A375 (cell line): ENCODE data around the gene ZNF234. TPM values are rescaled to one million over a fixed set of nuclear protein-coding genes. Genes with fewer than 3 reads are reported as not detected.

Experiments used
- total RNA-seq: library from RNA; depleted of rRNA; stranded (reverse); fragments of >200 nt; shearing (Covaris generic); gene quantifications from 2 replicates; pipeline ENCODE4 v1.2.3, GENCODE V29; 2014; rRNA removed

The ZNF234 gene
- total RNA-seq, result 5.8 and 7.5 TPM in 2 replicates

GRCh38 chr19:44141191-44142058 lies at the start of gene ZNF234:
ZNF234 (plus strand) TSS chr19:44141554; CDS start chr19:44144633, 3,079 bp downstream.

GRCh38 chr19:44093931-44094765 lies 47.2 kb upstream of the ZNF234 start, which contains the start of gene ZNF224:
ZNF224 (plus strand) TSS chr19:44094361; CDS start chr19:44097874, 3,513 bp downstream.

GRCh38 chr19:44113138-44113783 lies 28.1 kb upstream of the ZNF234 start, which contains the start of gene ZNF225:
ZNF225 (plus strand) TSS chr19:44113399; CDS start chr19:44115828, 2,429 bp downstream.

GRCh38 chr19:44164673-44165512 lies 23.5 kb downstream of the ZNF234 start, which contains the start of gene ZNF226:
ZNF226 (plus strand) TSS chr19:44165100; CDS start chr19:44170081, 4,981 bp downstream.

Other genes starting within 250 kb of the ZNF234 start
- 20.8 and 23.7 TPM in 2 replicates for gene ZNF45, start 206.3 kb upstream of the ZNF234 start, total RNA-seq
- gene ZNF221, start 190.3 kb upstream of the ZNF234 start, total RNA-seq, result 3.3 and 4.5 TPM in 2 replicates
- 10.7 and 11.9 TPM in 2 replicates for gene ZNF155, start 157.4 kb upstream of the ZNF234 start, total RNA-seq
- 1.8 and 2.0 TPM in 2 replicates for gene ZNF230, start 138.6 kb upstream of the ZNF234 start, total RNA-seq
- 5.7 and 8.8 TPM in 2 replicates for gene ZNF222, start 116.2 kb upstream of the ZNF234 start, total RNA-seq
- gene ZNF223, start 89.5 kb upstream of the ZNF234 start, total RNA-seq, result 1.7 and 3.0 TPM in 2 replicates
- gene ZNF284, start 69.4 kb upstream of the ZNF234 start, total RNA-seq, result 1.2 and 1.7 TPM in 2 replicates
- gene ZNF224, start 47.2 kb upstream of the ZNF234 start, total RNA-seq, result 14.1 and 15.5 TPM in 2 replicates
- gene ZNF225, start 28.2 kb upstream of the ZNF234 start, total RNA-seq, result 3.8 and 5.5 TPM in 2 replicates
- gene ZNF226, start 23.5 kb downstream of the ZNF234 start, total RNA-seq, result 20.4 and 34.4 TPM in 2 replicates
- gene ZNF227, start 71.0 kb downstream of the ZNF234 start, total RNA-seq, result 25.0 and 30.4 TPM in 2 replicates
- 0.34 and 0.53 TPM in 2 replicates for gene ZNF233, start 118.3 kb downstream of the ZNF234 start, total RNA-seq
- gene ZNF235, start 163.5 kb downstream of the ZNF234 start, total RNA-seq, result 3.2 and 3.9 TPM in 2 replicates
- 4.1 and 6.3 TPM in 2 replicates for gene ZNF112, start 215.1 kb downstream of the ZNF234 start, total RNA-seq